Upper lobe of left lung (tissue), 6 donors: Measurements from ENCODE around the gene PHEX. TPM values are rescaled to one million over a fixed set of nuclear protein-coding genes. Genes with fewer than 3 reads are reported as not detected.

Experiments used
- ATAC-seq, 2 donors: fragments of 200-7000 bp; cut with Tn5 transposase; one replicate each; pipeline ENCODE4 v1.9.1; 2022; ENCODE audit warnings: mild to moderate bottlenecking in 2 of 2, moderate library complexity in 2 of 2; ENCODE audit not compliant: low FRiP score in 2 of 2
- DNase-seq, 2 donors: peaks; one replicate each; pipeline ENCODE4 v3.0.0-alpha.2; 2019 to 2020
- H3K27ac ChIP-seq, 4 donors: fragments of 200-600 bp; sonication (generic); one replicate each; pipeline ENCODE4 v1.5.1; 2016 to 2019
- H3K27me3 ChIP-seq, 4 donors: fragments of 200-600 bp; sonication (generic); one replicate each; pipeline ENCODE4 v1.5.1; 2017 to 2019
- H3K36me3 ChIP-seq, 4 donors: fragments of 200-600 bp; sonication (generic); one replicate each; pipeline ENCODE4 v1.5.1; 2016 to 2019
- H3K4me1 ChIP-seq, 4 donors: fragments of 200-600 bp; sonication (generic); one replicate each; pipeline ENCODE4 v1.5.1; 2018 to 2019
- H3K4me3 ChIP-seq, 4 donors: fragments of 200-600 bp; sonication (generic); one replicate each; pipeline ENCODE4 v1.5.1; 2017 to 2019; ENCODE audit warnings: mild to moderate bottlenecking in 2 of 4, moderate library complexity in 1 of 4
- H3K9me3 ChIP-seq, 4 donors: fragments of 200-600 bp; sonication (generic); one replicate each; pipeline ENCODE4 v1.5.1; 2018 to 2019
- EP300 ChIP-seq, 4 donors: sonication (generic); formaldehyde crosslinking; IDR thresholded peaks; one replicate each; pipeline ENCODE4 v1.5.1; 2017; ENCODE audit warnings: antibody characterized with exemption in 4 of 4, control low read depth in 2 of 4
- POLR2A ChIP-seq, 4 donors: fragments of 450-650 bp; IDR thresholded peaks; one replicate each; pipeline ENCODE4 v1.5.1; 2016 to 2017; ENCODE audit warnings: antibody characterized with exemption in 4 of 4, mild to moderate bottlenecking in 2 of 4
- POLR2AphosphoS5 ChIP-seq, 2 donors: sonication (generic); formaldehyde crosslinking; IDR thresholded peaks; one replicate each; pipeline ENCODE4 v1.5.1; 2017; ENCODE audit warnings: antibody characterized with exemption in 2 of 2
- WGBS, 2 donors: methylation state at CpG; one replicate each; pipeline ENCODE4 v1.1.5; 2017 to 2018; 5-methylcytosine and 5-hydroxymethylcytosine counted together
- total RNA-seq, 6 donors: library from RNA; depleted of rRNA in 4 of 6; stranded (reverse); fragments of >200 nt in 4 of 6; gene quantifications; one replicate each; pipeline versions ENCODE4 v1.1.0 to v1.2.1, GENCODE V29; 2016 to 2021
- TF ChIP-seq, protein P1 (sequence below), 6 experiments: fragments of 450-650 bp in 4 of 6; fragments of 200-600 bp in 2 of 6; sonication (generic) in 2 of 6; IDR thresholded peaks; one replicate each; pipeline ENCODE4 v1.5.1; 2016 to 2019; ENCODE audit warnings: antibody characterized with exemption in 6 of 6
- donor health status: DM: no; HTN: no; CAD: no; lungs with moderate emphysema.
- donor health status: DM: no; HTN: yes; CAD: no; lungs with severe emphysema.

The PHEX gene
- total RNA-seq, 6 donors from 2014 or later: 0.80 to 4.9 (median 1.4) TPM

DNA sequence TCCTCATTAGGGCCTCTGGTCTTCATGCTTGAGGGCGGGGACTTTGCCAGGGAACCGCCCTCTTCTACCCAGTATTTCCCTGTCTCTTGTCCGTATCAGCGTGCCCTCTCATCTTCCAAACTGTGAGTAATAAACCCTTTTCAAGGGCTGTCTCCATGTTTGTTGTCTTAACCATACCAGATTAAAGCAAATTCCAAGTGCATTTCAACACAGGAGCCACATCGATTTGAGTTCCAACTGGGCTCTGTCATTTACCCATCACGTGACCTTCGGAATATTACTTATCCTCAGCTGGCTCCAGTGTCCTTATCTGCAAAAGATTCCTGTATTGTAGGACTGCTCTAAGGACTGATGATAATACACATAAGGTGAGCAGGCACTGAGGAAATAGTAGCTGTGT lies 6.4 kb upstream of the PHEX start:
- Histone ChIP-seq H3K9me3 (no peaks in the 10 kb centered on the region), H3K4me1 (no peaks in the 10 kb centered on the region), H3K4me3 (no peak overlapping the region), H3K27me3 (no peaks in the 10 kb centered on the region), H3K27ac (no peak overlapping the region), H3K36me3 (no peaks in the 10 kb centered on the region)
- DNase-seq (no peak), ATAC-seq (no peak)
- TF ChIP-seq POLR2A (IDR thresholded peaks at IDR 0.05) (no peak), EP300 (IDR thresholded peaks at IDR 0.05) (no peak), POLR2AphosphoS5 (IDR thresholded peaks at IDR 0.05) (no peak)
- TF ChIP-seq, protein P1, sequence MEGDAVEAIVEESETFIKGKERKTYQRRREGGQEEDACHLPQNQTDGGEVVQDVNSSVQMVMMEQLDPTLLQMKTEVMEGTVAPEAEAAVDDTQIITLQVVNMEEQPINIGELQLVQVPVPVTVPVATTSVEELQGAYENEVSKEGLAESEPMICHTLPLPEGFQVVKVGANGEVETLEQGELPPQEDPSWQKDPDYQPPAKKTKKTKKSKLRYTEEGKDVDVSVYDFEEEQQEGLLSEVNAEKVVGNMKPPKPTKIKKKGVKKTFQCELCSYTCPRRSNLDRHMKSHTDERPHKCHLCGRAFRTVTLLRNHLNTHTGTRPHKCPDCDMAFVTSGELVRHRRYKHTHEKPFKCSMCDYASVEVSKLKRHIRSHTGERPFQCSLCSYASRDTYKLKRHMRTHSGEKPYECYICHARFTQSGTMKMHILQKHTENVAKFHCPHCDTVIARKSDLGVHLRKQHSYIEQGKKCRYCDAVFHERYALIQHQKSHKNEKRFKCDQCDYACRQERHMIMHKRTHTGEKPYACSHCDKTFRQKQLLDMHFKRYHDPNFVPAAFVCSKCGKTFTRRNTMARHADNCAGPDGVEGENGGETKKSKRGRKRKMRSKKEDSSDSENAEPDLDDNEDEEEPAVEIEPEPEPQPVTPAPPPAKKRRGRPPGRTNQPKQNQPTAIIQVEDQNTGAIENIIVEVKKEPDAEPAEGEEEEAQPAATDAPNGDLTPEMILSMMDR (IDR thresholded peaks at IDR 0.05): no peak
- 80 to 89% methylated on average over 6 to 7 of the region's 7 CpGs for WGBS, 2 donors

DNA sequence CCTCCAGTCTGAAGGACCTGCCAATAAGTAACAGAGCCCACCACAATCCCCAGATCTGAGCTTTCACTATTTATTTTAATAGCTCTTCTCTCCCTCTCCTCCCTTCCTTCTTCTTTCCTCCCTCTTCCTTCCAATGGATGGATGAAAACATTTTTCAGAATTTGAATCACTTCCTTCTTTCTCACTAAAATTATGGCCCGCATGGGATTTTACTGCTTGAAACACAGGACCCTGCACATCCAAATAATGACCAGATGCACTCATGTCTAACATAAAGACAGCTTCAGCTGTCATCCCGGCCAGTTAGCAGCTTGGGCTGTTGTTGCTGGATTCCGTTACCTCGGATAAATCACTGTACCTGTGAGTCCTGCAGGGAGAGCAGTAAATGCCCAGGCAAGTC lies 5.4 kb upstream of the PHEX start:
- no peak for ATAC-seq
- TF ChIP-seq POLR2A (IDR thresholded peaks at IDR 0.05): no peak
- TF ChIP-seq EP300 (IDR thresholded peaks at IDR 0.05): no peak
- no peak for TF ChIP-seq POLR2AphosphoS5 (IDR thresholded peaks at IDR 0.05)
- TF ChIP-seq, protein P1 (IDR thresholded peaks at IDR 0.05): no peak
- 88 to 90% methylated on average over 3 to 4 of the region's 4 CpGs for WGBS, 2 donors

DNA sequence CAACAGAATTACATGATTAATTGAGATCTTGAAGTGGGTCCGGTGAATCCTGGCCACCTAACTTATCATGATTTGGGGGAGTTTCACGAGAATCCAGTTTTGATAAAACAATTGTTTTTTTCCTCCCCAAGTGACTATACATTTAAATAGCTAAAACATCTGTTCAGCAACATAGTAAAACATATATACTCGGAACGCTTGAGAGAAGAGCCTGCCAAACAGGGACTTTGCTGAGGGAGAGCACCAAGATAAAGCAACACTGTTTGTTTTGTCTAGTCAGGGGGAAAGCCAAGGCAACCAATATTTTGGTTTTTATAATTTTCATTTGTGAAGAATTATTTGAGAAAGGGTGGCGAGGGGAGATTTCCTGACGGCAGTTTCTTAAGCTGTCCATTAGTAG lies 381 bp downstream of the PHEX start:
- WGBS, 2 donors: 64 to 68% methylated on average over 4 to 6 of the region's 6 CpGs
- ATAC-seq: no peak
- DNase-seq: no peak
- H3K36me3 ChIP-seq: no peaks in the 10 kb centered on the region
- no peaks in the 10 kb centered on the region for H3K27me3 ChIP-seq
- no peaks in the 10 kb centered on the region for H3K9me3 ChIP-seq
- no peak overlapping the region for H3K27ac ChIP-seq
- H3K4me1 ChIP-seq: no peaks in the 10 kb centered on the region
- no peak for TF ChIP-seq POLR2AphosphoS5 (IDR thresholded peaks at IDR 0.05)
- TF ChIP-seq EP300 (IDR thresholded peaks at IDR 0.05): no peak
- no peak for TF ChIP-seq POLR2A (IDR thresholded peaks at IDR 0.05)
- TF ChIP-seq, protein P1 (IDR thresholded peaks at IDR 0.05): no peak
- H3K4me3 ChIP-seq: no peak overlapping the region

More for the DNA sequence above, 5.4 kb upstream of the PHEX start:
- H3K4me3 ChIP-seq: no peak overlapping the region
- DNase-seq: no peak
- H3K4me1 ChIP-seq: no peaks in the 10 kb centered on the region
- no peaks in the 10 kb centered on the region for H3K27me3 ChIP-seq
- no peak overlapping the region for H3K27ac ChIP-seq
- no peaks in the 10 kb centered on the region for H3K9me3 ChIP-seq
- H3K36me3 ChIP-seq: no peaks in the 10 kb centered on the region

DNA sequence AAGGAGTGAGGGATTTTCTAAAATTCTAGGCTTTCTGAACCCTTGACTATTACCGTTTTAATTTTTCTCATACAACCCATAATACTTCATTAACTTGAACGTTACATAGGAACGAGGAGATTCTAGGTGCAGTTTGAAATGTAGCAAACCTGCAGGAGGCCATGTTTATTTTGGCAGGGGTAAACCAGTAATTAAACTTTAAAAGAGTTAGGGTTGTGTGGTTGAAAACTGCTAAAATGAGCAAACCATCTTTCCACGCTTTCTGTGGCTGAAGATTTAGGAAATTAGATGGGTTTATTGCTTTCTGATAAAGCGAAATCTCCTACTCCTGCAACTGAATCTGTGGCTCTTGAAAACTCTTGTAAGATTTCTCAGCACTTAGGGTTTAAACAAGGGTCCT lies 1.7 kb downstream of the PHEX start:
- 67 to 75% methylated on average over 5 of the region's 5 CpGs for WGBS, 2 donors

DNA sequence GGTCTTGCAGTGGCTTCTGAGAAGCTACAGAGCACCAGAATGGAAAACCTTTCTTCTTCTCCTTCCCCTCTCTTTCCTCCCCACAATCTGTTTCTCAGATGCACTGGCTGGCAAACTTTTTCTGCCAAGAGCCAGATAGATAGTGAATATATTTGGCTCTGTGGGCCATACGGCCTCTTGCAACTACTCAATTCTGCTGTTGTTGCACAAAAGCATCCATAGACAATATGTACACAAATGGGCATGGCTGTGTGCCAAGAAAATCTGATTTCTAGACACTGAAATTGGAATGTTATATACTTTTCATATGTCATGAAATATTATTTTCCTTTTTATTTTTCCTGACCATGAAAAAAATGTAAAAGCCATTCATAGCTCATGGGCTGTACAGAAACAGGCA lies 3.1 kb downstream of the PHEX start:
- TF ChIP-seq POLR2AphosphoS5 (IDR thresholded peaks at IDR 0.05) (no peak), POLR2A (IDR thresholded peaks at IDR 0.05) (no peak), EP300 (IDR thresholded peaks at IDR 0.05) (no peak)
- TF ChIP-seq, protein P1 (IDR thresholded peaks at IDR 0.05): no peak
- 78 to 85% methylated on average over 1 of the region's 1 CpG for WGBS, 2 donors
- Histone ChIP-seq H3K36me3 (no peaks in the 10 kb centered on the region), H3K4me3 (no peak overlapping the region), H3K4me1 (no peaks in the 10 kb centered on the region), H3K27ac (no peak overlapping the region), H3K27me3 (no peaks in the 10 kb centered on the region), H3K9me3 (no peaks in the 10 kb centered on the region)
- ATAC-seq (no peak), DNase-seq (no peak)

More for the DNA sequence above, 1.7 kb downstream of the PHEX start:
- no peak for ATAC-seq
- H3K36me3 ChIP-seq: no peaks in the 10 kb centered on the region
- H3K9me3 ChIP-seq: no peaks in the 10 kb centered on the region
- H3K27ac ChIP-seq: no peak overlapping the region
- H3K4me3 ChIP-seq: no peak overlapping the region
- H3K27me3 ChIP-seq: no peaks in the 10 kb centered on the region
- no peaks in the 10 kb centered on the region for H3K4me1 ChIP-seq
- no peak for DNase-seq
- TF ChIP-seq POLR2A (IDR thresholded peaks at IDR 0.05): no peak
- TF ChIP-seq POLR2AphosphoS5 (IDR thresholded peaks at IDR 0.05): no peak
- no peak for TF ChIP-seq EP300 (IDR thresholded peaks at IDR 0.05)
- TF ChIP-seq, protein P1 (IDR thresholded peaks at IDR 0.05): no peak
